GM10266 (cell line): ENCODE data around the gene STYXL1.

Source experiments
- DNase-seq: peaks from one replicate; pipeline ENCODE4 v3.0.0; 2012; ENCODE audit errors: extremely low spot score
- CTCF ChIP-seq: IDR thresholded peaks from 2 replicates; pipeline ENCODE4 v1.5.1; 2012; ENCODE audit warnings: mild to moderate bottlenecking, low read depth; ENCODE audit not compliant: control insufficient read depth, insufficient read depth; ENCODE audit errors: missing control alignments

The STYXL1 gene

GRCh38 chr7:75982306-75983064, 65.3 kb downstream of the STYXL1 start:
- TF ChIP-seq CTCF = no peak
- DNase-seq = no peak

GRCh38 chr7:75981453-75982305, 66.1 kb downstream of the STYXL1 start:
- no peak for DNase-seq

GRCh38 chr7:75981203-75981452, 66.7 kb downstream of the STYXL1 start:
- no peak for DNase-seq
- no peak for TF ChIP-seq CTCF

More at GRCh38 chr7:75981453-75982305, 66.1 kb downstream of the STYXL1 start:
- no peak for TF ChIP-seq CTCF

- DNase-seq = no peak
Observed at GRCh38 chr7:75980430-75981202, 67.2 kb downstream of the STYXL1 start.

GRCh38 chr7:75979759-75980429, 67.9 kb downstream of the STYXL1 start:
- TF ChIP-seq CTCF = no peak
- DNase-seq = no peak

More at GRCh38 chr7:75980430-75981202, 67.2 kb downstream of the STYXL1 start:
- no peak for TF ChIP-seq CTCF

- TF ChIP-seq CTCF = no peak
- no peak for DNase-seq
Observed at GRCh38 chr7:75977743-75978142, 70.1 kb downstream of the STYXL1 start.
